SJSA1 (cell line): Measurements from ENCODE around the gene RNASE7. TPM values are rescaled to one million over a fixed set of nuclear protein-coding genes. Genes with fewer than 3 reads are reported as not detected.
"Not testable (repeated sequence)": the region's sequence is repeated elsewhere in the genome, so short reads cannot be mapped to it uniquely, and the experiment has no call there.

Source experiments
- DNase-seq, 2 experiments: peaks; one replicate each; pipeline ENCODE4 v3.0.0-alpha.2; 2015 to 2020; ENCODE audit warnings: low spot score in 2 of 2, low read depth in 1 of 2
- H3K27ac ChIP-seq: fragments of 250-450 bp; sonication (Bioruptor Pico); 2 replicates; pipeline ENCODE4 v1.5.1; 2020; ENCODE audit warnings: mild to moderate bottlenecking, moderate library complexity
- H3K27me3 ChIP-seq: fragments of 250-450 bp; sonication (Bioruptor Pico); replicated peaks from 2 replicates; pipeline ENCODE4 v1.5.1; 2020; ENCODE audit warnings: mild to moderate bottlenecking, moderate library complexity
- H3K36me3 ChIP-seq: fragments of 250-450 bp; sonication (Bioruptor Pico); 2 replicates; pipeline ENCODE4 v1.5.1; 2020; ENCODE audit warnings: mild to moderate bottlenecking
- H3K4me1 ChIP-seq: fragments of 250-450 bp; sonication (Bioruptor Pico); replicated peaks from 2 replicates; pipeline ENCODE4 v1.6.1; 2021; ENCODE audit warnings: mild to moderate bottlenecking
- H3K4me3 ChIP-seq: fragments of 250-450 bp; sonication (Bioruptor Pico); 2 replicates; pipeline ENCODE4 v1.5.1; 2020; ENCODE audit warnings: mild to moderate bottlenecking
- H3K9me3 ChIP-seq: fragments of 250-450 bp; sonication (Bioruptor Pico); replicated peaks from 2 replicates; pipeline ENCODE4 v1.5.1; 2020; ENCODE audit warnings: mild to moderate bottlenecking
- total RNA-seq: library from RNA; depleted of rRNA; stranded (reverse); fragments of >200 nt; shearing (Covaris generic); gene quantifications from 2 replicates; pipeline ENCODE4 v1.2.3, GENCODE V29; 2014

Gene RNASE7
- total RNA-seq, 1 experiment from 2014 or later: not detected

DNA sequence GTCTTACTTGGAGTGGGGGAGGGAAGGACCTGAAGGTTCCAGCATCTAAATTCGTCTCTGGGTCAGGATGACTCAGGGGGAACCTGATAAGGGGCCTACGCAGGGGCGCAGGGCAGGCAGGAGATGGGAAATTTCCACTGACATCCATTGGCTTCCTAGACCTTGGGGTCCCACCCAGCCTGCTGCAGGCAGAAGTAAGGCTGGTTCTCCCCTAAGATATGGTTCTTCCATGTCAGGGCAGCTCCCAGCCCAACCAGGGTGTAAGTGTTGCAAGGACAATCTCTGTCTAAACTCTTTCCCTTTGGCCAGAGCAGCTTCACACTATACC is 15.2 kb upstream of the RNASE7 start:
- no peak overlapping the region for H3K4me3 ChIP-seq
- H3K27me3 ChIP-seq: peaks cover 23% of the 10 kb centered on the region
- H3K36me3 ChIP-seq: no peaks in the 10 kb centered on the region
- H3K27ac ChIP-seq: no peak overlapping the region
- no peak for DNase-seq
- peaks cover 4% of the 10 kb centered on the region for H3K4me1 ChIP-seq
- H3K9me3 ChIP-seq: no peaks in the 10 kb centered on the region

DNA sequence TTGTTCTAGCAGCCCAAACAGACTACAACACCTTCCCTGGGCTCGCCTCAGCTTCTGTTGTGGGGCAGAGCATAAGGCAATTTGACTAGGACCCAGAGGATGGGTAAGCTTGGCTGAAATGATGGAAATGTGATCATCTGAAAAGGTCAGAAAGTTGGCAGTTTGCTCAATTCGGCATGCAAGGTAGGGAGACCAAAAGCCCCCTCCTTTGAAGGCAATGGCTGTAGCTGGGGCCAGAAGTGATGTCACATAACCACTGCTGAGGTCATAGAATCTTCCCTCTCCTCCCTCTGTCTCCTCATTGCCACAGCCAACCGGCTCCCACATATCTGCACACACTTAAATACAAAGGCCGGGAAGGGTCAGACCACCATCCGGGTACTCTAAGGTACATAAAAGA is 12.2 kb upstream of the RNASE7 start, which contains the start of gene TPPP2:
Gene TPPP2, plus strand, starts transcription at position 301 of the 400 bp plus-strand sequence. CDS start 365 bp downstream, outside the sequence.
- Histone ChIP-seq H3K27me3 (peaks cover 10% of the 10 kb centered on the region), H3K4me1 (no peaks in the 10 kb centered on the region), H3K9me3 (no peaks in the 10 kb centered on the region), H3K27ac (no peak within 1 kb of the TSS), H3K36me3 (no peaks in the 10 kb centered on the region), H3K4me3 (no peak within 1 kb of the TSS)
- no peak for DNase-seq

DNA sequence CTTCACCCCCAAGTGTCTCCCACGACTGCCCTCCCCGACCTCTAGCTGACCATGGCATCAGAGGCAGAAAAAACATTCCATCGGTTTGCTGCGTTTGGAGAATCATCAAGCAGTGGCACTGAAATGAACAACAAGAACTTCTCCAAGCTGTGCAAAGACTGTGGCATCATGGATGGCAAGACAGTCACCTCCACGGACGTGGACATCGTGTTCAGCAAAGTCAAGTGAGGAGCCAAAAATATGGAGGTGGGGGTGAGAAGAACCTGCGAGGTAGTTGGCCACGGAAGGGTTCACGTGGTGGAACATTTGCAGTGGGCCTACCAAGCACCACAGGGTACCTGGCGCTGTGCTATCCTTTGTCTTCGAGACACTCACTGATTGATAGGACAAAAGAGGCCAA is 11.6 kb upstream of the RNASE7 start:
- H3K9me3 ChIP-seq: no peaks in the 10 kb centered on the region
- no peak overlapping the region for H3K4me3 ChIP-seq
- no peaks in the 10 kb centered on the region for H3K4me1 ChIP-seq
- H3K36me3 ChIP-seq: no peaks in the 10 kb centered on the region
- DNase-seq: no peak
- H3K27ac ChIP-seq: no peak overlapping the region
- peaks cover 5% of the 10 kb centered on the region; the same call in 1 of the 2 replicates for H3K27me3 ChIP-seq

DNA sequence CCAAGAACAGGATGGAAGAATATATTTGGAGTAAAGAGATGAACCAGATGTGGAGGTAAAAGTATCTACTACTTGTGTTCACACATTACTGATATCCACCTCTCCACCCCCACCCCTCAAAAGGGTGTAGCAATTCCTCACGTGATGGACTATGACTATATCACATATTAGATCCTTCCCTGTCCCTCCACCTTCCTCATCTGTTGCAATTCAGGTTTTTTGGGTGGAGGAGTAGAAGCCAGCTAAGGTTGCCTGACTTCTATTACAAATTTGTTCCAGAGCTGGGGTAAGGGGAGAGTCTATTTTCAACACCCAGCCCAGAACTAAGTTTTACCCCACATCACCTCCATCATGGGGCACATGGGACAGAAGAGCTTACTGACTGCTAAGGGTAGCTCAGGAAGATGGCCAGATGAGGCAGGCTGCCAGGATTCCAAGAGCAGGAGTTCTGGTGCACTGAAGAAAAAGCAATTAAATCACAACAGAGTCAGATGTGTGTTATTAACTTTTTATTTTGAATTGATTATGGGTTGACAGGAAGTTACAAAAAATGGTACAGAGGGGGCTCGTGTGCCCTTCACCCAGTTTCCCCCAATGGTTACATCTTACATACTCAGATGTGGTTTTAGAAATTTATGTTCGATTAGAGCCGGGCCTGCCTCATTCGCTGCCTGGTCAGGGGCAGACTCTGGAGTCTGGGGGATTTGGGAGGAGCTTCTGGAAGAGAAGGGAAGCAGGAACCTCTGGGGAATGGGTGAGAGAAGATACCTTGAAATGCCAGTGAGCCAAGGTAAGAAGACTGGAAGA is 9.6 kb upstream of the RNASE7 start:
- Histone ChIP-seq H3K36me3 (no peaks in the 10 kb centered on the region), H3K4me1 (no peaks in the 10 kb centered on the region), H3K27ac (no peak overlapping the region), H3K27me3 (peaks cover 5% of the 10 kb centered on the region; the same call in 1 of the 2 replicates), H3K9me3 (no peaks in the 10 kb centered on the region), H3K4me3 (no peak overlapping the region)
- no peak for DNase-seq

DNA sequence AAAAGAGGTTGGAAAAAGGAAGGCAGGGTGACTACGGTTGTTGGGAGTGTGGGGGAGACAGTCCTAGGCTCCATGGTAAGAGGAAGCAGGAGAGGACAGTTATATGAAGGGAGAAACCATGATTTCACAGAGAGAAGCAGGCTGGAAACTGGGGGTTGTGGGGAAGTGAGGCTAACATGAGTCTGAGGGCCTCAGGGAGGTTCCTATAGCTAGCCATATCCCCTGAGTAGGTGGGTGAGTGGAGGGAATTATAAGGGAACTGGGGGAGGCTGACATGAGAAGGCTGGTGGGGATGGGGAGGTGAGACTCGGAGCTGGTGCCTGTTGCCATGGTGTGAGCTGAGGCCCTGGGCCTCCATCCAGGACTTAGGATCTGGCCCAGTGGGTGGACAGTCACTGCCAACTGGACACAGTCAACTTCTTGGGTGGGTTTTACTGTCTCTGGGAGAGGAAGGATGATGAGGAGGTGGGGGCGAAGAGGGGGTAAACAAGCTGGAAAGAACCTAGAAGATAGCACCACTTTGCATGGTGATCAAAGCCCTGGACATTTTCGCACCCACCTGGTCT is 8.9 kb upstream of the RNASE7 start:
- no peak for DNase-seq
- Histone ChIP-seq H3K27me3 (peaks cover 5% of the 10 kb centered on the region; the same call in 1 of the 2 replicates), H3K4me1 (no peaks in the 10 kb centered on the region), H3K36me3 (no peaks in the 10 kb centered on the region), H3K27ac (no peak overlapping the region), H3K9me3 (no peaks in the 10 kb centered on the region), H3K4me3 (no peak overlapping the region)

GRCh38 chr14:21034707-21035106 is 7.5 kb upstream of the RNASE7 start, which contains the start of gene RNASE13:
TSS of gene RNASE13 (minus strand) at chr14:21034807. CDS start at chr14:21034288, 519 bp downstream.
- Histone ChIP-seq H3K9me3 (no peaks in the 10 kb centered on the region), H3K36me3 (no peaks in the 10 kb centered on the region), H3K4me3 (no peak within 1 kb of the TSS), H3K4me1 (no peaks in the 10 kb centered on the region), H3K27me3 (peaks cover 5% of the 10 kb centered on the region; the same call in 1 of the 2 replicates), H3K27ac (no peak within 1 kb of the TSS)
- no peak for DNase-seq

DNA sequence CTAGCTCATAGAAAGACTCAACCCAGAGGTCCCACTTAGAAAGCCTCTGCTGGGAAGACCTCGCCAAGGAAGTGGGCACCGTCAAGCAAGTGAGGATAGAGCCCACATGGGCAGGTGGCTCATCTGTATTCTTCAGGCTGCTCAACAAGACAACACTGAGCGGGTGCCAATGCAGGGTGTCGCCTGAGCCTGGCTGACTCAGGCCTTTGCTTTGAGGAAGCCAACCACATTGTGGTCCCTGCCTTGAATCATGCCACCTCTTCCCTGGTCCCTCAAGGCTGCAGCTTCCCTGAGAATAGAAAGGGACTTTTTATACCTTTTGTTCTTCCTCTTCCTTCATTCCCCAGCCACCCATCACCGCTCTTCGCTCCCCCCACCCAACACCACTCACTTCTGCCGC is 5.4 kb upstream of the RNASE7 start:
- Histone ChIP-seq H3K27me3 (peaks cover 5% of the 10 kb centered on the region; the same call in 1 of the 2 replicates), H3K36me3 (no peaks in the 10 kb centered on the region), H3K27ac (no peak overlapping the region), H3K4me1 (no peaks in the 10 kb centered on the region), H3K4me3 (no peak overlapping the region), H3K9me3 (no peaks in the 10 kb centered on the region)
- DNase-seq: no peak

- H3K27ac ChIP-seq: no peak overlapping the region
- no peak for DNase-seq
- H3K9me3 ChIP-seq: no peaks in the 10 kb centered on the region
- no peaks in the 10 kb centered on the region for H3K4me1 ChIP-seq
- no peaks in the 10 kb centered on the region for H3K36me3 ChIP-seq
- H3K27me3 ChIP-seq: peaks cover 5% of the 10 kb centered on the region; the same call in 1 of the 2 replicates
- no peak overlapping the region for H3K4me3 ChIP-seq
Observed at GRCh38 chr14:21037156-21037555, 5.0 kb upstream of the RNASE7 start.

- no peaks in the 10 kb centered on the region for H3K36me3 ChIP-seq
- H3K9me3 ChIP-seq: no peaks in the 10 kb centered on the region
- H3K4me1 ChIP-seq: no peaks in the 10 kb centered on the region
- DNase-seq: no peak
- H3K27ac ChIP-seq: no peak overlapping the region
- no peak overlapping the region for H3K4me3 ChIP-seq
- no peaks in the 10 kb centered on the region for H3K27me3 ChIP-seq
Observed at GRCh38 chr14:21038441-21039422, 3.4 kb upstream of the RNASE7 start.

- no peaks in the 10 kb centered on the region for H3K27me3 ChIP-seq
- no peaks in the 10 kb centered on the region for H3K4me1 ChIP-seq
- H3K4me3 ChIP-seq: no peak overlapping the region
- DNase-seq: peak in 1 of 2 experiments; percentile 12
- H3K36me3 ChIP-seq: no peaks in the 10 kb centered on the region
- H3K27ac ChIP-seq: no peak overlapping the region
- H3K9me3 ChIP-seq: no peaks in the 10 kb centered on the region
Observed at GRCh38 chr14:21039585-21040369, 2.4 kb upstream of the RNASE7 start.

DNA sequence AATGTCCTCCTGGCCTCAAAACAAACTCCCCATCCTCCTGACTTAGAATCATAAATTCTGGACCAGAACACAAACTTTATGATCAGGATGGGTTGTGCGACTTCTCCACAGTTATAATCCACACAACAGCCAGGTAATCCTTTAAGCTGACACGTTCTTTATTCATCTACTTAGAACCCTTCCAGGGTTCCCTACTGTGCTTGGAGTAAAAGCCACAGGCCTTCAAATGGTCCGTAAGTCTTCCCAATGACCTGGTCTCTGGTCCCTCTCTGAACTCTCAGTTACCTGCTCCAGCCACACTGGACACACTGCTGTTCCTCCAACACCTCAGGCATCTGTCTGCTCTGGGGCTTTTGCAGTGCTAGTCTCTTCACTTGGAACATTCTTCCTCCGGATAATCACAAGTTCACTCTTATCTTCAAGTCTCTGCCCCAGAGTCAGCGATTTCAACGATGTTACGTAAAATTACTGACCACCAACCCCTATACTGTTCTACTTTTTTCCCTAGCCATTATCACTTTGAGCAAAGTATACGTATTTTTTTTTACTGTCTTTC is 1.7 kb upstream of the RNASE7 start:
- Histone ChIP-seq H3K27me3 (no peaks in the 10 kb centered on the region), H3K4me1 (no peaks in the 10 kb centered on the region), H3K9me3 (no peaks in the 10 kb centered on the region), H3K27ac (no peak overlapping the region), H3K4me3 (no peak overlapping the region), H3K36me3 (no peaks in the 10 kb centered on the region)
- no peak for DNase-seq

DNA sequence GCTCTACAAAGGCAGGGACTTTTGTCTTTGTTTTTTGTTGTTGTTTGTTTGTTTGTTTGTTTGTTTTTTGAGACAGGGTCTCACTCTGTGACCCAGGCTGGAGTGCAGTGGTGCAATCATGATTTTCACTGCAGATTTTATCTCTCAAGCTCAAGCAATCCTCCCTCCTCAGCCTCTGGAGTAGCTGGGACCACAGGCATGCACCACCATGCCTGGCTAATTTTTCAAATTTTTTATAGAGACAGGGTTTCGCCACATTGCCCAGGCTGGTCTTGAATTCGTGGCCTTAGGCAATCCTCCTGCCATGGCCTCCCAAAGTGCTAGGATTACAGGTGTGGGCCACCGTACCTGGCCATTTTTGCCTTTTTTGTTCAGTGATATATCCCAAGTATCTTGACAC is 1.2 kb upstream of the RNASE7 start:
- not testable (repeated sequence) for H3K4me3 ChIP-seq, H3K27ac ChIP-seq, H3K4me1 ChIP-seq, H3K9me3 ChIP-seq, H3K36me3 ChIP-seq, DNase-seq, H3K27me3 ChIP-seq

GRCh38 chr14:21042918-21043317 is 756 bp downstream of the RNASE7 start:
- no peak for DNase-seq
- H3K36me3 ChIP-seq: no peaks in the 10 kb centered on the region
- no peak overlapping the region for H3K4me3 ChIP-seq
- no peak overlapping the region for H3K27ac ChIP-seq
- H3K9me3 ChIP-seq: no peaks in the 10 kb centered on the region
- H3K4me1 ChIP-seq: no peaks in the 10 kb centered on the region
- 0 out of 2 replicates have a peak, but pooled peaks cover 3% of the 10 kb centered on the region for H3K27me3 ChIP-seq
